Prostate gland (tissue), 2 donors: Measurements from ENCODE around the gene LSM4. TPM values are rescaled to one million over a fixed set of nuclear protein-coding genes. Genes with fewer than 3 reads are reported as not detected.

Source experiments
- DNase-seq: peaks from one replicate; pipeline ENCODE4 v3.0.0-alpha.2; 2019; ENCODE audit warnings: low spot score
- H3K27ac ChIP-seq, 2 donors: fragments of 200-600 bp; sonication (generic); 2 replicates each; pipeline ENCODE4 v1.5.1; 2017 to 2019
- H3K27me3 ChIP-seq: fragments of 200-600 bp; sonication (generic); replicated peaks from 2 replicates; pipeline ENCODE4 v1.5.1; 2019; ENCODE audit not compliant: insufficient read depth
- H3K36me3 ChIP-seq, 2 donors: fragments of 200-600 bp; sonication (generic); 1 replicate in 1 of 2; 2 replicates in 1 of 2; pipeline versions ENCODE4 v1.5.1 to v1.8.1; 2017 to 2019
- H3K4me1 ChIP-seq: fragments of 200-600 bp; sonication (generic); replicated peaks from 2 replicates; pipeline ENCODE4 v1.5.1; 2019
- H3K4me3 ChIP-seq, 2 donors: fragments of 200-600 bp; sonication (generic); 2 replicates each; pipeline ENCODE4 v1.5.1; 2017 to 2019
- H3K9me3 ChIP-seq: fragments of 200-600 bp; sonication (generic); 2 replicates; pipeline ENCODE4 v1.5.1; 2017
- POLR2A ChIP-seq: fragments of 450-650 bp; IDR thresholded peaks from one replicate; pipeline ENCODE4 v1.6.1; 2016; ENCODE audit warnings: antibody characterized with exemption, mild to moderate bottlenecking
- POLR2AphosphoS5 ChIP-seq: sonication (generic); formaldehyde crosslinking; IDR thresholded peaks from one replicate; pipeline ENCODE4 v1.6.1; 2017; ENCODE audit warnings: antibody characterized with exemption
- WGBS: methylation state at CpG from one replicate; pipeline ENCODE4 v1.1.5; 2018; 5-methylcytosine and 5-hydroxymethylcytosine counted together
- intact Hi-C: fragments of 100-400 bp; cut with DNase I; formaldehyde crosslinking; loops from one replicate; pipeline ENCODE4 v1.14.2; 2022
- total RNA-seq, 2 donors: library from RNA; depleted of rRNA; stranded (reverse); fragments of >200 nt; gene quantifications; one replicate each; pipeline ENCODE4 v1.1.0, GENCODE V29; 2016
- TF ChIP-seq, protein P1 (sequence below), 4 experiments: fragments of 200-600 bp in 2 of 4; fragments of 450-650 bp in 2 of 4; sonication (generic) in 2 of 4; IDR thresholded peaks; 1 replicate in 3 of 4; 2 replicates in 1 of 4; pipeline ENCODE4 v1.5.1; 2016 to 2019; ENCODE audit warnings: antibody characterized with exemption in 4 of 4, mild to moderate bottlenecking in 2 of 4, moderate library complexity in 2 of 4

LSM4 gene
- total RNA-seq, 2 donors from 2014 or later, result 157 to 215 TPM

- WGBS, result 48% methylated on average over 21 of the region's 21 CpGs
- intact Hi-C loops, result no loop called here
- Histone ChIP-seq H3K9me3 (no peaks in the 10 kb centered on the region), H3K27ac (peak overlapping the region; percentile 62 to 75), H3K4me3 (no peak overlapping the region), H3K36me3 (no peaks in the 10 kb centered on the region), H3K27me3 (no peaks in the 10 kb centered on the region), H3K4me1 (peaks cover 8% of the 10 kb centered on the region)
- no peak for TF ChIP-seq POLR2A
- TF ChIP-seq, protein P1, sequence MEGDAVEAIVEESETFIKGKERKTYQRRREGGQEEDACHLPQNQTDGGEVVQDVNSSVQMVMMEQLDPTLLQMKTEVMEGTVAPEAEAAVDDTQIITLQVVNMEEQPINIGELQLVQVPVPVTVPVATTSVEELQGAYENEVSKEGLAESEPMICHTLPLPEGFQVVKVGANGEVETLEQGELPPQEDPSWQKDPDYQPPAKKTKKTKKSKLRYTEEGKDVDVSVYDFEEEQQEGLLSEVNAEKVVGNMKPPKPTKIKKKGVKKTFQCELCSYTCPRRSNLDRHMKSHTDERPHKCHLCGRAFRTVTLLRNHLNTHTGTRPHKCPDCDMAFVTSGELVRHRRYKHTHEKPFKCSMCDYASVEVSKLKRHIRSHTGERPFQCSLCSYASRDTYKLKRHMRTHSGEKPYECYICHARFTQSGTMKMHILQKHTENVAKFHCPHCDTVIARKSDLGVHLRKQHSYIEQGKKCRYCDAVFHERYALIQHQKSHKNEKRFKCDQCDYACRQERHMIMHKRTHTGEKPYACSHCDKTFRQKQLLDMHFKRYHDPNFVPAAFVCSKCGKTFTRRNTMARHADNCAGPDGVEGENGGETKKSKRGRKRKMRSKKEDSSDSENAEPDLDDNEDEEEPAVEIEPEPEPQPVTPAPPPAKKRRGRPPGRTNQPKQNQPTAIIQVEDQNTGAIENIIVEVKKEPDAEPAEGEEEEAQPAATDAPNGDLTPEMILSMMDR (IDR thresholded peaks at IDR 0.05), result no peak
- no peak for TF ChIP-seq POLR2AphosphoS5
- DNase-seq, result no peak
Observed at GRCh38 chr19:18286973-18287635, 35.8 kb downstream of the LSM4 start.

- DNase-seq, result no peak
- Histone ChIP-seq H3K4me3 (no peak overlapping the region), H3K36me3 (no peaks in the 10 kb centered on the region), H3K4me1 (peaks cover 8% of the 10 kb centered on the region), H3K27me3 (no peaks in the 10 kb centered on the region), H3K9me3 (no peaks in the 10 kb centered on the region), H3K27ac (peak overlapping the region; percentile 48 to 60)
- no peak for TF ChIP-seq POLR2A
- 50% methylated on average over 12 of the region's 12 CpGs for WGBS
- intact Hi-C loops, result no loop called here
Observed at GRCh38 chr19:18284712-18285360, 38.0 kb downstream of the LSM4 start.

DNA sequence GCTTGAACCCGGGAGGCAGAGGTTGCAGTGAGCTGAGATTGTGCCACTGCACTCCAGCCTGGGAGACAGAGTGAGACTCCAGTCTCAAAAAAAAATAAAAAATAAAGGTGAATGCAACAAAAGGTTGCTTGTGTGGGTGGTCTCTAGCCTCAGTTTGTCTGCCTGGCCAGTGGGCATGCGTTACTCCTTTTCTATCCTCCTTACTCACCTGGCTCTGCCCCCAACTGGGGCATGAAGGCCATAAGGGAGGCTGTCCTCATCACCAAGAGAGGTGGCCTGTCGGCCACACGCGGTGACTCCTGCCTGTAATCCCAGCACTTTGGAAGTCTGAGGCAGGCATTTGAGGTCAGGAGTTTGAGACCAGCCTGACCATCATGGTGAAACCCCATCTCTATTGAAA, 39.5 kb downstream of the LSM4 start:
- no peak overlapping the region for H3K4me3 ChIP-seq
- TF ChIP-seq, protein P1 (IDR thresholded peaks at IDR 0.05), result no peak
- TF ChIP-seq POLR2A (no peak), POLR2AphosphoS5 (no peak)
- no peaks in the 10 kb centered on the region for H3K27me3 ChIP-seq
- peaks cover 8% of the 10 kb centered on the region for H3K4me1 ChIP-seq
- 95% methylated on average over 5 of the region's 5 CpGs for WGBS
- no peaks in the 10 kb centered on the region for H3K36me3 ChIP-seq
- peak overlapping the region; percentile 100 for H3K27ac ChIP-seq
- intact Hi-C loops, result no loop called here
- no peaks in the 10 kb centered on the region for H3K9me3 ChIP-seq
- no peak for DNase-seq

DNA sequence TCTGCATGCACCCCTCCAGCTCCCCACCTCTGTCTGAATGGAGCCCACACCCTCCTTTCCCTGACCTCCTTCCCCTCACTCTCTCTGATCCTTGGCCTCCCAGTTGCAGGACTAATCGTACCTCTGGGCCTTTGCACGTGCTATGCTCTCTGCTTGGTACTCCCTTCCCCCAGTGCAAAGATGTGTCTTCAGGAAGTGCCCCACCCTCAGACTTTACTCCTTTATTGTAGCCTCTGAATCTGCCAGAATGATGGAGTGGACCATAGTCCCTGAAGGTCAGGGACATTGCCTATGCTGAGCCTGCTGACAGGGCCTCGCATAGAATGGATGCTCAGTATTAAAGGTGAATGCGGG, 40.1 kb downstream of the LSM4 start:
- DNase-seq, result no peak
- Histone ChIP-seq H3K4me3 (peak overlapping the region in 1 of 2 donors; percentile 47), H3K27me3 (no peaks in the 10 kb centered on the region), H3K9me3 (no peaks in the 10 kb centered on the region), H3K36me3 (no peaks in the 10 kb centered on the region), H3K4me1 (peaks cover 12% of the 10 kb centered on the region), H3K27ac (peak overlapping the region; percentile 100)
- 64% methylated on average over 4 of the region's 4 CpGs for WGBS
- no peak for TF ChIP-seq POLR2A
- TF ChIP-seq, protein P1 (IDR thresholded peaks at IDR 0.05), result no peak
- no peak for TF ChIP-seq POLR2AphosphoS5
- intact Hi-C loops, result no loop called here

DNA sequence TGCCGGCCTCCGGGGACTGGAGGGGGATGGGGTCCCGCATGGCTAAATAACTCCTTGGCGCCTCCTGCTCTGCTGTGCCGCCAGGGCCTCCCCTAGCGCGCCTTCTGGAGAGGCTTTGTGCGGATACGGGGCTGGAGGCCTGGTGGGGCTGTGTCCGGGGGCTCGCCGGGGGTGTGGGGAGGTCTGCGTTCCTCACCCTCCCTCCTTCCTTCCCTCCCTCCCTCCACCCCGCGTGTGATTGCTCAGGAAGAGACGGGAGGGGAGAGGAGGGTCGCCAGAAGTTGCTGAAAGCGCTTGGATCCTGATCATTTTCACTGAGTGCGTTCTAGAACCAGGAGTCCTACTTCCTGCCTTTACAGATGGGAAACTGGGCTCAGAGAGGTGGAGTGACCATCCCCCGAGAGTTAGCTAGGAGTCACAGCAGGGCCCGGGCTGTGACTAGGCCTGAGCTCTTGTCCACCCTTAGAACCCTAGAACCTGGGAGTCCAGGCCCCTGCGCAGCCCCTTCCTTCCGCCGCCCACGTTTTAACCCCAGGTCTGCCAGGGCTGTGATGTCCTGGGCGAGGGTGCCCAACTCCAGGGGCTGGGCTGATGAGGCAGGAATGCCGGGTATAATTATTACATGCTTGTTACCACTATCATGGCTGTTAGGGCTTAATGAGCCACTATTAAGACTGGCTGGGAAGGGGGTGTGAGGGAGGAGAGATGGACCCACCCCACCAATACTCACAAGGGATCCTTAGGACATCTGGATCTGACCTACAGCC, 40.7 kb downstream of the LSM4 start:
- peaks cover 12% of the 10 kb centered on the region for H3K4me1 ChIP-seq
- no peaks in the 10 kb centered on the region for H3K9me3 ChIP-seq
- H3K27ac ChIP-seq, result peak overlapping the region; percentile 100
- H3K4me3 ChIP-seq, result peak overlapping the region; percentile 47 to 49
- WGBS, result 3% methylated on average over 27 of the region's 27 CpGs
- intact Hi-C loops, result no loop called here
- no peaks in the 10 kb centered on the region for H3K36me3 ChIP-seq
- no peaks in the 10 kb centered on the region for H3K27me3 ChIP-seq
- peak; percentile 37 for DNase-seq
- TF ChIP-seq POLR2AphosphoS5 (peak; percentile 11), POLR2A (no peak)
- TF ChIP-seq, protein P1 (IDR thresholded peaks at IDR 0.05), result peak in 1 of 4 experiments; percentile 35
